HAP-1 (cell line): ENCODE data around the gene CITED2.
"Not testable (repeated sequence)": the region's sequence is repeated elsewhere in the genome, so short reads cannot be mapped to it uniquely, and the experiment has no call there.

Experiments used
- DNase-seq, 2 experiments: peaks; one replicate each; pipeline ENCODE4 v3.0.0-alpha.2; 2016 to 2020; ENCODE audit warnings: low spot score in 2 of 2
- H3K27me3 ChIP-seq: fragments of 250-450 bp; sonication (Bioruptor Pico); 2 replicates; pipeline ENCODE4 v1.5.1; 2020; ENCODE audit warnings: low read depth, mild to moderate bottlenecking, moderate library complexity
- H3K36me3 ChIP-seq: fragments of 250-450 bp; sonication (Bioruptor Pico); replicated peaks from 2 replicates; pipeline ENCODE4 v1.5.1; 2020; ENCODE audit warnings: mild to moderate bottlenecking
- H3K4me1 ChIP-seq: fragments of 250-450 bp; sonication (Bioruptor Pico); 2 replicates; pipeline ENCODE4 v1.5.1; 2020; ENCODE audit warnings: mild to moderate bottlenecking
- H3K4me3 ChIP-seq: fragments of 250-450 bp; sonication (Bioruptor Pico); 2 replicates; pipeline ENCODE4 v1.5.1; 2020; ENCODE audit warnings: mild to moderate bottlenecking, moderate library complexity
- H3K9me3 ChIP-seq: fragments of 250-450 bp; sonication (Bioruptor Pico); 2 replicates; pipeline ENCODE4 v1.5.1; 2020; ENCODE audit warnings: mild to moderate bottlenecking, moderate library complexity
- in situ Hi-C: fragments of 300-500 bp; cut with MboI; formaldehyde crosslinking; loops from 3 replicates; pipeline ENCODE4 v1.14.3; 2020; ENCODE audit warnings: low sequenced_read_pairs, inconsistent platforms, mixed read lengths

Gene CITED2

GRCh38 chr6:139374357-139375225 is at the start of gene CITED2:
Gene CITED2, minus strand, starts transcription at chr6:139374648. Its CDS starts 704 bp downstream, at chr6:139373944.
- H3K9me3 ChIP-seq, result no peaks in the 10 kb centered on the region
- H3K27me3 ChIP-seq, result no peaks in the 10 kb centered on the region
- in situ Hi-C loops, result loop anchor here (10.0 kb wide), 1 partner anchor 1060 kb away; no protein-coding TSS in a partner anchor
- H3K4me3 ChIP-seq, result peak within 1 kb of the TSS; percentile 89
- H3K4me1 ChIP-seq, result peaks cover 24% of the 10 kb centered on the region
- H3K36me3 ChIP-seq, result no peaks in the 10 kb centered on the region; the same call in 1 of the 2 replicates
- peak; percentile 83 to 93 for DNase-seq

- H3K9me3 ChIP-seq, result no peaks in the 10 kb centered on the region
- in situ Hi-C loops, result no loop called here
- H3K4me1 ChIP-seq, result no peaks in the 10 kb centered on the region
- no peaks in the 10 kb centered on the region for H3K27me3 ChIP-seq
- no peaks in the 10 kb centered on the region for H3K36me3 ChIP-seq
- no peak overlapping the region for H3K4me3 ChIP-seq
- no peak for DNase-seq
These were observed 48.7 kb upstream of the CITED2 start for GRCh38 chr6:139423037-139423703.

- Histone ChIP-seq H3K27me3 (no peaks in the 10 kb centered on the region), H3K4me3 (no peak overlapping the region), H3K4me1 (no peaks in the 10 kb centered on the region), H3K36me3 (no peaks in the 10 kb centered on the region), H3K9me3 (no peaks in the 10 kb centered on the region)
- DNase-seq, result no peak
- in situ Hi-C loops, result no loop called here
These were observed 47.9 kb upstream of the CITED2 start for GRCh38 chr6:139422105-139423036.

DNA sequence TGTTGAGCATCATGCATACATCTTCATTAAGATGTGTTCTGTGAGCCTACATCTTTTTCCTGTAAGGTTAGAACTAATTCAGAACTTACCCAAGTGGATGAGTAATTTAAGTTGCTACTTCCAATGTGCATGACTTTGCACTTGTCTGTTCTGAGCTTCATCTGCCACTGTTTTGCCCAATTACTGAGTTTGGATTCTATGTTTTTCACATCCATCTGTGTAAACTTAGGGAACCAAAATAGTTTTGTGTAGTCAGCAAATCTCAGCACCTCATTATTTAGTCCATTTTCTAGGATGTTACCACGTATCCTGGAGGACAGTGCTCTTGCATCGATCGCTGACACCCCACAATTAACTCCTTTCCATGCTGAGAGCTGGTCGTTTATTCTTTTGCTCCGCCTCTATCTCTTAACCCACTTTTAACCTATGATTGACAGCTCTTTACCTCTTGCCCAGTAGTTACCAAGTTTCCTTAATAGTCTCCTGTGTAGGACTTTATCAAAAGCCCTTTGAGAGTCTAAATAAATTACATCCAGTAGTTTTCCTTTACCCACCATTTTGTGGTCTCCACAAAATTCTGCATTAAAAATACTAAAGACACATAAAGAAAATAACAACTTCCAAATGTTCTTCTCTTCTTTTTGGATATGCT is 44.2 kb upstream of the CITED2 start:
- in situ Hi-C loops, result no loop called here
- no peak for DNase-seq
- Histone ChIP-seq H3K27me3 (no peaks in the 10 kb centered on the region), H3K4me3 (no peak overlapping the region), H3K4me1 (no peaks in the 10 kb centered on the region), H3K9me3 (no peaks in the 10 kb centered on the region), H3K36me3 (no peaks in the 10 kb centered on the region)

DNA sequence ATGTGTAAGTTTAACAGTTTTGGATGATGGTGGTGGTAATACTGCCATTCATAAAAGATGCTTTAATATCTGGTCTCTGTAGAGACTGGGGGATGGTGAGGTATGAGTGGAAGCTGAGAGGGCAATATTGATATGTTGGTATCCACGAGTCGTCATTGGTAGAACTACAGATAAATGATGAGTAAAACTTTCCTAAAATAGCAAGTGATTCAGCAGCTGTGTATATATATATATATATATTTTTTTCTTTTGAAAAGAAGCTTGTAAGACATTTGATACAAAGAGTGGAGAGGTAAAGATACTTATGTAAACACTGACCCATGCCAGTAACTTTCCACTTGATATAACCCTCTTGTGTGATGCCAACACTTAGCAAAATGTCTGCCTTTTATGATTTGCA is 41.7 kb upstream of the CITED2 start:
- DNase-seq, result no peak
- no peak overlapping the region for H3K4me3 ChIP-seq
- no peaks in the 10 kb centered on the region for H3K9me3 ChIP-seq
- no peaks in the 10 kb centered on the region for H3K4me1 ChIP-seq
- H3K36me3 ChIP-seq, result no peaks in the 10 kb centered on the region
- no peaks in the 10 kb centered on the region for H3K27me3 ChIP-seq
- in situ Hi-C loops, result no loop called here

DNA sequence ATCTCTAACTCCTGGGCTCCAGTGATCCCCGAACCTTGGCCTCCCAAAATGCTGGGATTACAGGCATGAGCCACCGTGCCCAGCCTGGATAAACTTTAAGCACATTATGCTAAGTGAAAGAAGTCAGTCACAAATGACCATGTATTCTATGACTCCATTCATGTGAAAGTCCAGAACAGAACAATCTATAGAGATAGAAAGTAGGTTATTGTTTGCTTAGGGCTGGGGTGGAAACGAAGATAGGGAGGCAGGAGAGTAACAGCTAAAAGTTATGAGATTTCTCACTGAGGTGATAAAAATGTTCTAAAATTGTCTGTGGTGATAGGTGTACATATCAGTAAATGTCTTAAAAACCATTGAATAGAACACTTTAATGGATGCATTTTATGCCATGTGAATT is 40.9 kb upstream of the CITED2 start:
- Histone ChIP-seq H3K4me1 (no peaks in the 10 kb centered on the region), H3K9me3 (no peaks in the 10 kb centered on the region), H3K36me3 (no peaks in the 10 kb centered on the region), H3K27me3 (no peaks in the 10 kb centered on the region), H3K4me3 (no peak overlapping the region)
- in situ Hi-C loops, result no loop called here
- DNase-seq, result no peak

DNA sequence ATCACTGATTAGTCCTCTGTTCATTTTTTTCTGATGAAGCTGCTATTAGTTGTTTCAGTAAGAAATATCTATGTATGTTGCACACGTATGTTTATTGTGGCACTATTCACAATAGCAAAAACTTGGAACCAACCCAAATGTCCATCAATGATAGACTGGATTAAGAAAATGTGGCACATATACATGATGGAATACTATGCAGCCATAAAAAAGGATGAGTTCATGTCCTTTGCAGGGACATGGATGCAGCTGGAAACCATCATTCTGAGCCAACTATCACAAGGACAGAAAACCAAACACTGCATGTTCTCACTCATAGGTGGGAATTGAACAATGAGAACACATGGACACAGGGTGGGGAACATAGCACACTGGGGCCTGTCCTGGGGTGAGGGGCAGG is 37.7 kb upstream of the CITED2 start:
- DNase-seq, in situ Hi-C loops, H3K4me1 ChIP-seq: not testable (repeated sequence)

DNA sequence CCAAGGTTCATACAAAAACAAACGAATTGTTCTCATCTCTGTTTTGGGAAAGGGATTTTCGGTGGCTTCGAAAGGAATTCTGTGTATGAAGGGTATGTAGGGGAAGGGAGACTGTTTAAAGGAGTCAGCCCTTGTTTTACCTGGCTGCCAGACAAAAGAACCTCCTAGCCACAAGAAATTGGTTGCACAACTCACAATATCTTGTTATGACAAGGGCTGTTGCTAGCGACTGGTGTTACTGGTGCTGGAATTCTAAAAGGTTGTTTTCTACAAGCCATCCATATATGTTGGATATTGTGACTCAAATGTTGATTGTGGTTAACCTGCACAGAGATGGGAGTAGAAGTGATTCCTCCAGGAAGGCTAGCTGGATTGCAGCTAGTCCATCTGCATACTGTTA is 34.6 kb upstream of the CITED2 start:
- H3K4me3 ChIP-seq, result no peak overlapping the region
- H3K27me3 ChIP-seq, result no peaks in the 10 kb centered on the region
- no peaks in the 10 kb centered on the region for H3K4me1 ChIP-seq
- no peaks in the 10 kb centered on the region for H3K9me3 ChIP-seq
- H3K36me3 ChIP-seq, result no peaks in the 10 kb centered on the region
- DNase-seq, result no peak
- in situ Hi-C loops, result no loop called here

More for the DNA sequence above, 37.7 kb upstream of the CITED2 start:
- not testable (repeated sequence) for H3K36me3 ChIP-seq, H3K27me3 ChIP-seq, H3K4me3 ChIP-seq, H3K9me3 ChIP-seq

GRCh38 chr6:139407718-139408222 is 33.3 kb upstream of the CITED2 start:
- Histone ChIP-seq H3K4me1 (no peaks in the 10 kb centered on the region), H3K4me3 (no peak overlapping the region), H3K9me3 (no peaks in the 10 kb centered on the region), H3K27me3 (no peaks in the 10 kb centered on the region), H3K36me3 (no peaks in the 10 kb centered on the region)
- DNase-seq, result no peak
- in situ Hi-C loops, result no loop called here

GRCh38 chr6:139406577-139407343 is 32.3 kb upstream of the CITED2 start:
- in situ Hi-C loops, result no loop called here
- no peak for DNase-seq
- no peaks in the 10 kb centered on the region for H3K9me3 ChIP-seq
- no peaks in the 10 kb centered on the region for H3K4me1 ChIP-seq
- no peaks in the 10 kb centered on the region for H3K36me3 ChIP-seq
- H3K4me3 ChIP-seq, result no peak overlapping the region
- no peaks in the 10 kb centered on the region for H3K27me3 ChIP-seq

DNA sequence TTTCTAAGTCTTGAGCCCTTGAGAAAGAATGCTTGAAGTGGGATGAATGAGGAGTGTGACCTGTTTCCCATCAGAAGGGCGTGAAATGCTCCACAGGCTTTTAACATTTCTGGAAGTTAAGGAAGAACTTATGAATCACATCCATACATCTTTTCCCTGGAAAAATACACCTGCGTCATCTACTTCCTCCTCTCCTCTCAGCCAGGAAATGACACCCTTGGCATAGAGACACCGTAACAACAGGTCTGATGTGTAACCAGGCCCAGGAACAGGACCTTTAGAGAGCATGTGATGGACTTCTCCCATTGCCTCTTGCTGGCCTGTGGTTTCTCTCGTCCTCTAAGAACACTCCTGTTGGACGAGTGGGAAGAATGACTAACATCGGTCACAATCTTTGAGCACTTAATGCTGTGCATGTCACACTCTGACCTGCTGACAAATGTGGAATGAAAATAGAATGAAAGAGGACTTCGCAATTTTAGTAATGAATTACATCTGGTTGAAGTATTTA is 28.5 kb upstream of the CITED2 start:
- Histone ChIP-seq H3K9me3 (no peaks in the 10 kb centered on the region), H3K4me3 (no peak overlapping the region), H3K4me1 (no peaks in the 10 kb centered on the region), H3K36me3 (no peaks in the 10 kb centered on the region), H3K27me3 (no peaks in the 10 kb centered on the region)
- in situ Hi-C loops, result no loop called here
- DNase-seq, result no peak

GRCh38 chr6:139398658-139399057 is 24.2 kb upstream of the CITED2 start:
- H3K27me3 ChIP-seq, result no peaks in the 10 kb centered on the region
- no peaks in the 10 kb centered on the region for H3K9me3 ChIP-seq
- in situ Hi-C loops, result no loop called here
- H3K4me1 ChIP-seq, result peaks cover 3% of the 10 kb centered on the region
- DNase-seq, result no peak
- H3K4me3 ChIP-seq, result no peak overlapping the region
- H3K36me3 ChIP-seq, result no peaks in the 10 kb centered on the region
